Glomerular endothelial cell (primary cell): ENCODE measurements around the gene NBPF3. TPM values are rescaled to one million over a fixed set of nuclear protein-coding genes. Genes with fewer than 3 reads are reported as not detected.

ENCODE experiments used
- total RNA-seq: library from RNA; depleted of rRNA; stranded (reverse); fragments of >200 nt; gene quantifications from 2 replicates; pipeline ENCODE4 v1.2.3, GENCODE V29; 2015

Gene NBPF3
- total RNA-seq, 1 donor from 2014 or later: 13.9 TPM

Other genes with a start within 250 kb of the NBPF3 start
- gene ECE1, start 149.7 kb upstream of the NBPF3 start, total RNA-seq: 594 and 740 TPM in 2 replicates
- 1.3 and 5.9 TPM in 2 replicates for gene ALPL, start 69.3 kb downstream of the NBPF3 start, total RNA-seq
- 0.82 TPM in 1 of 2 replicates, not detected in the other for gene RAP1GAP, start 229.2 kb downstream of the NBPF3 start, total RNA-seq